IMR-90 (cell line): ENCODE measurements around the gene TUFM. TPM values are rescaled to one million over a fixed set of nuclear protein-coding genes. Genes with fewer than 3 reads are reported as not detected.

ENCODE experiments used
- ATAC-seq: fragments of 200-7000 bp; cut with Tn5 transposase; 2 replicates; pipeline ENCODE4 v1.9.1; 2020; ENCODE audit warnings: low read depth, mild to moderate bottlenecking, moderate library complexity
- BruUV-seq: library from RNA; stranded (reverse); fragments of 400-500 nt; replicated peaks from 2 replicates; lab custom pipeline; 2021; lab: Mats Ljungman, UMichigan
- CTCF ChIA-PET: fragments of 300-600 bp; formaldehyde crosslinking; extraction: SDS; loops from one replicate; lab custom pipeline; 2021; ENCODE audit warnings: antibody characterized with exemption; lab: Yijun Ruan, JAX
- POLR2A ChIA-PET: fragments of 300-600 bp; sonication (Branson Sonifier 250); formaldehyde crosslinking; loops from one replicate; lab custom pipeline; 2022; ENCODE audit warnings: antibody characterized with exemption; ENCODE audit not compliant: unreplicated experiment; lab: Charles Lee
- DNase-seq: peaks from one replicate; pipeline ENCODE4 v3.0.0; 2013
- H2AFZ ChIP-seq: replicated peaks from 2 replicates; pipeline ENCODE3; 2013; ENCODE audit warnings: low read length, mild to moderate bottlenecking; ENCODE audit not compliant: poor library complexity
- H2AK5ac ChIP-seq: 2 replicates; pipeline ENCODE4 v1.6.1; 2013; ENCODE audit warnings: low read depth, low read length, inconsistent platforms
- H2AK9ac ChIP-seq: replicated peaks from 2 replicates; pipeline ENCODE3; 2013; ENCODE audit warnings: mild to moderate bottlenecking, low read depth, low read length, moderate library complexity; ENCODE audit not compliant: poor library complexity
- H2BK120ac ChIP-seq: 2 replicates; pipeline ENCODE4 v1.6.1; 2013; ENCODE audit warnings: low read depth, low read length, inconsistent platforms
- H2BK15ac ChIP-seq: 3 replicates; pipeline ENCODE4 v1.6.1; 2013; ENCODE audit warnings: low read depth, low read length, inconsistent platforms
- H2BK20ac ChIP-seq: 2 replicates; pipeline ENCODE4 v1.6.1; 2013; ENCODE audit warnings: low read depth, mild to moderate bottlenecking, inconsistent platforms, low read length, moderate library complexity
- H2BK5ac ChIP-seq: 2 replicates; pipeline ENCODE4 v1.6.1; 2013; ENCODE audit warnings: mild to moderate bottlenecking, low read depth, low read length, inconsistent platforms; ENCODE audit not compliant: poor library complexity, severe bottlenecking
- H3K14ac ChIP-seq: replicated peaks from 2 replicates; pipeline ENCODE4 v1.6.1; 2013; ENCODE audit warnings: low read depth, low read length, inconsistent platforms
- H3K18ac ChIP-seq: 2 replicates; pipeline ENCODE4 v1.6.1; 2013; ENCODE audit warnings: low read depth, low read length, control low read depth
- H3K23ac ChIP-seq: 2 replicates; pipeline ENCODE4 v1.6.1; 2013; ENCODE audit warnings: low read depth, low read length, inconsistent platforms
- H3K27ac ChIP-seq: 2 replicates; pipeline ENCODE4 v1.5.1; 2013; ENCODE audit warnings: mild to moderate bottlenecking, control low read depth, low read length; ENCODE audit not compliant: insufficient read depth
- H3K27me3 ChIP-seq: 2 replicates; pipeline ENCODE4 v1.6.1; 2013; ENCODE audit warnings: low read length; ENCODE audit not compliant: control insufficient read depth, insufficient read depth
- H3K36me3 ChIP-seq: 2 replicates; pipeline ENCODE4 v1.6.1; 2013; ENCODE audit warnings: low read length, mixed read lengths; ENCODE audit not compliant: control insufficient read depth, insufficient read depth
- H3K4ac ChIP-seq: 2 replicates; pipeline ENCODE4 v1.6.1; 2013; ENCODE audit warnings: low read depth, low read length, inconsistent platforms
- H3K4me1 ChIP-seq: 2 replicates; pipeline ENCODE4 v1.6.1; 2013; ENCODE audit warnings: low read length, mixed read lengths; ENCODE audit not compliant: control insufficient read depth, insufficient read depth
- H3K4me2 ChIP-seq: 2 replicates; pipeline ENCODE4 v1.6.1; 2013; ENCODE audit warnings: low read depth, mild to moderate bottlenecking, control low read depth, low read length, moderate library complexity
- H3K4me3 ChIP-seq: 2 replicates; pipeline ENCODE4 v1.5.1; 2013; ENCODE audit warnings: low read depth, mild to moderate bottlenecking, control low read depth, low read length, moderate library complexity; ENCODE audit not compliant: insufficient read depth
- H3K56ac ChIP-seq: 2 replicates; pipeline ENCODE4 v1.6.1; 2013; ENCODE audit warnings: low read length, inconsistent platforms; ENCODE audit not compliant: insufficient read depth; ENCODE audit errors: extremely low read depth
- H3K79me1 ChIP-seq, 2 experiments: 2 replicates each; pipeline ENCODE4 v1.6.1; 2013; ENCODE audit warnings: low read length in 2 of 2, inconsistent platforms in 1 of 2, low read depth in 1 of 2
- H3K9ac ChIP-seq: 2 replicates; pipeline ENCODE4 v1.6.1; 2013; ENCODE audit warnings: low read depth, low read length, control low read depth
- H3K9me1 ChIP-seq: 2 replicates; pipeline ENCODE4 v1.6.1; 2013; ENCODE audit warnings: low read length, inconsistent platforms; ENCODE audit not compliant: insufficient read depth
- H3K9me3 ChIP-seq: 2 replicates; pipeline ENCODE4 v1.6.1; 2013; ENCODE audit warnings: low read length; ENCODE audit not compliant: control insufficient read depth, insufficient read depth
- H4K20me1 ChIP-seq: 2 replicates; pipeline ENCODE4 v1.6.1; 2013; ENCODE audit warnings: low read length, inconsistent platforms; ENCODE audit not compliant: insufficient read depth
- H4K5ac ChIP-seq: 2 replicates; pipeline ENCODE4 v1.6.1; 2013; ENCODE audit warnings: mild to moderate bottlenecking, low read depth, low read length, control low read depth
- H4K8ac ChIP-seq, 2 experiments: 2 replicates each; pipeline ENCODE4 v1.6.1; 2013; ENCODE audit warnings: low read depth in 2 of 2, low read length in 2 of 2, control low read depth in 1 of 2, inconsistent platforms in 1 of 2
- H4K91ac ChIP-seq: 2 replicates; pipeline ENCODE4 v1.6.1; 2013; ENCODE audit warnings: low read depth, low read length, inconsistent platforms; ENCODE audit not compliant: insufficient read depth
- RCOR1 ChIP-seq: IDR thresholded peaks from 2 replicates; pipeline ENCODE4 v1.6.1; 2012; ENCODE audit warnings: mild to moderate bottlenecking, low read length, improper control_type of control experiment; ENCODE audit not compliant: insufficient replicate concordance
- WGBS, 2 experiments: methylation state at CpG; one replicate each; pipeline versions ENCODE4 v1.1.5 to v1.1.7; 2013; ENCODE audit warnings: missing lambda C conversion rate in 2 of 2; ENCODE audit not compliant: insufficient read length in 1 of 2; ENCODE audit errors: extremely low coverage in 2 of 2; 5-methylcytosine and 5-hydroxymethylcytosine counted together
- dilution Hi-C: fragments of 300-500 bp; cut with HindIII; formaldehyde crosslinking; loops from one replicate; pipeline ENCODE4 v1.14.3; 2018; ENCODE audit warnings: low sequenced_read_pairs; ENCODE audit not compliant: unreplicated experiment
- in situ Hi-C: fragments of 300-500 bp; cut with MboI; formaldehyde crosslinking; loops from 3 replicates; pipeline ENCODE4 v1.14.3; 2019; ENCODE audit warnings: low sequenced_read_pairs, inconsistent platforms, mixed read lengths
- intact Hi-C: fragments of 100-400 bp; cut with micrococcal nuclease; formaldehyde crosslinking; loops from 2 replicates; pipeline ENCODE4 v1.10.0; 2022
- polyA plus RNA-seq, 3 experiments: library from polyadenylated mRNA; depleted of rRNA; stranded (reverse); fragments of >200 nt; gene quantifications; 2 replicates each; pipeline ENCODE4 v1.2.3, GENCODE V29; 2012; ENCODE audit warnings: low replicate concordance in 1 of 3
- total RNA-seq: library from RNA; depleted of rRNA; stranded (reverse); fragments of >200 nt; gene quantifications from 2 replicates; pipeline ENCODE4 v1.2.3, GENCODE V29; 2012
- TF ChIP-seq, protein P1 (sequence below): conservative IDR thresholded peaks from 2 replicates; pipeline ENCODE4 v1.5.1; 2012; ENCODE audit warnings: mild to moderate bottlenecking, low read depth, low read length, improper control_type of control experiment

TUFM gene
- total and polyA plus RNA-seq, 2 of the 4 experiments (the other 2 are of a cell fraction), result 80.3 to 126 TPM

DNA sequence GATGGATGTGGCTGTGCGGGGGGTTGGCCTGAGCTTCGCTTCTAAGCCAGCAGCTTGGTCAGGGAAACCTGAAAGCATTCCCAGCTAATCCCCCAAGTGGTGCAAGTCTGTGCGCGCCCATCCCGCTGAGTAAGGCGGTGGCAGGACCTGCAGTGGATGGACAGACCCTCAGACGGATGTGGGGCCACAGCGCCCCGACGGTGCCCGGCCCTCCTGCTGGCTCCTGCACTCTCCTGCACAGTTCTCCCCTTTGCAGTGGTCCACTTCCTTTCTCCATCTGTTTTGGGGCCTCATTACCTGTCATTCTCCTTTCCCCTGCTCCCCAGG is 34.4 kb upstream of the TUFM start:
- Histone ChIP-seq H2BK20ac (no peak overlapping the region), H3K36me3 (no peaks in the 10 kb centered on the region), H2AK5ac (no peak overlapping the region), H3K4me2 (no peak overlapping the region; the same call in 1 of the 2 replicates), H2AFZ (peak overlapping the region; percentile 95), H4K8ac (peak overlapping the region in 1 of 2 experiments; percentile 29; a peak in 1 of 4 replicates), H2BK120ac (no peak overlapping the region), H3K14ac (no peak overlapping the region), H2BK15ac (no peak overlapping the region), H3K27ac (no peak overlapping the region), H3K9me3 (no peaks in the 10 kb centered on the region), H4K91ac (no peak overlapping the region), H4K20me1 (no peaks in the 10 kb centered on the region), H3K9me1 (peaks cover 7% of the 10 kb centered on the region; the same call in 1 of the 2 replicates), H3K23ac (no peak overlapping the region), H3K4me1 (peaks cover 7% of the 10 kb centered on the region; the same call in 1 of the 2 replicates), H3K18ac (no peak overlapping the region), H3K4me3 (no peak overlapping the region), H4K5ac (no peak overlapping the region), H3K56ac (no peak overlapping the region), H3K27me3 (no peaks in the 10 kb centered on the region), H2BK5ac (no peak overlapping the region), H3K9ac (no peak overlapping the region), H2AK9ac (no peak overlapping the region), H3K79me1 (peaks cover 4 to 13% of the 10 kb centered on the region in 2 experiments; a peak in 2 of 4 replicates), H3K4ac (no peak overlapping the region)
- TF ChIP-seq RCOR1, result no peak
- TF ChIP-seq, protein P1, sequence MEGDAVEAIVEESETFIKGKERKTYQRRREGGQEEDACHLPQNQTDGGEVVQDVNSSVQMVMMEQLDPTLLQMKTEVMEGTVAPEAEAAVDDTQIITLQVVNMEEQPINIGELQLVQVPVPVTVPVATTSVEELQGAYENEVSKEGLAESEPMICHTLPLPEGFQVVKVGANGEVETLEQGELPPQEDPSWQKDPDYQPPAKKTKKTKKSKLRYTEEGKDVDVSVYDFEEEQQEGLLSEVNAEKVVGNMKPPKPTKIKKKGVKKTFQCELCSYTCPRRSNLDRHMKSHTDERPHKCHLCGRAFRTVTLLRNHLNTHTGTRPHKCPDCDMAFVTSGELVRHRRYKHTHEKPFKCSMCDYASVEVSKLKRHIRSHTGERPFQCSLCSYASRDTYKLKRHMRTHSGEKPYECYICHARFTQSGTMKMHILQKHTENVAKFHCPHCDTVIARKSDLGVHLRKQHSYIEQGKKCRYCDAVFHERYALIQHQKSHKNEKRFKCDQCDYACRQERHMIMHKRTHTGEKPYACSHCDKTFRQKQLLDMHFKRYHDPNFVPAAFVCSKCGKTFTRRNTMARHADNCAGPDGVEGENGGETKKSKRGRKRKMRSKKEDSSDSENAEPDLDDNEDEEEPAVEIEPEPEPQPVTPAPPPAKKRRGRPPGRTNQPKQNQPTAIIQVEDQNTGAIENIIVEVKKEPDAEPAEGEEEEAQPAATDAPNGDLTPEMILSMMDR, result no peak
- 35% methylated on average over 5 of the region's 11 CpGs; no CpG with 5 or more reads in 1 of the 2 experiments for WGBS, 2 experiments
- POLR2A ChIA-PET, result no interaction called here
- in situ Hi-C loops, result no loop called here
- dilution Hi-C loops, result no loop called here
- intact Hi-C loops, result loop anchor here (5.0 kb wide), 1 partner anchor 37 kb away; no protein-coding TSS in a partner anchor
- DNase-seq (no peak), ATAC-seq (no peak)
- no TSS peak for BruUV-seq
- CTCF ChIA-PET, result no interaction called here
